NK-92 treated with Interleukin-12 subunit alpha and Interleukin-12 subunit beta, amount 100 ng/mL, for 24 hours (cell line): Measurements from ENCODE around the gene IL3.

Experiments used
- DNase-seq: peaks from one replicate; lab custom pipeline; 2025; lab: John Stamatoyannopoulos, UW

Gene IL3

GRCh38 chr5:132026516-132027008 is 33.9 kb upstream of the IL3 start:
- peak; percentile 65 for DNase-seq

GRCh38 chr5:132027027-132027426 is 33.4 kb upstream of the IL3 start:
- DNase-seq, result no peak

GRCh38 chr5:132029609-132030330 is 30.7 kb upstream of the IL3 start:
- DNase-seq, result no peak

GRCh38 chr5:132030610-132031009 is 29.8 kb upstream of the IL3 start:
- no peak for DNase-seq

GRCh38 chr5:132032196-132032595 is 28.3 kb upstream of the IL3 start:
- no peak for DNase-seq

GRCh38 chr5:132033122-132033521 is 27.3 kb upstream of the IL3 start:
- no peak for DNase-seq

- DNase-seq, result no peak
These were observed 23.1 kb upstream of the IL3 start for GRCh38 chr5:132037353-132037752.

- DNase-seq, result no peak
These were observed 16.2 kb upstream of the IL3 start for GRCh38 chr5:132044207-132044606.

GRCh38 chr5:132046880-132047299 is 13.6 kb upstream of the IL3 start:
- no peak for DNase-seq

GRCh38 chr5:132049093-132049492 is 11.4 kb upstream of the IL3 start:
- no peak for DNase-seq

GRCh38 chr5:132049559-132049958 is 10.9 kb upstream of the IL3 start:
- no peak for DNase-seq

- no peak for DNase-seq
These were observed 10.3 kb upstream of the IL3 start for GRCh38 chr5:132050136-132050535.

- DNase-seq, result no peak
These were observed 9.5 kb upstream of the IL3 start for GRCh38 chr5:132050661-132051552.

- no peak for DNase-seq
These were observed 7.9 kb upstream of the IL3 start for GRCh38 chr5:132052520-132052919.

GRCh38 chr5:132053483-132053882 is 7.0 kb upstream of the IL3 start:
- DNase-seq, result no peak

GRCh38 chr5:132054031-132054696 is 6.3 kb upstream of the IL3 start:
- no peak for DNase-seq

GRCh38 chr5:132054697-132055440 is 5.6 kb upstream of the IL3 start:
- DNase-seq, result no peak

- DNase-seq, result no peak
These were observed 5.0 kb upstream of the IL3 start for GRCh38 chr5:132055441-132055807.

GRCh38 chr5:132055808-132056609 is 4.4 kb upstream of the IL3 start:
- no peak for DNase-seq

GRCh38 chr5:132056610-132057497 is 3.6 kb upstream of the IL3 start:
- no peak for DNase-seq
